Parathyroid adenoma (tissue), 2 donors: ENCODE measurements around the gene ACAD8.

ENCODE experiments used
- H2AFZ ChIP-seq: fragments of 300-600 bp; sonication (generic); one replicate; pipeline ENCODE4 v1.7.0; 2017; ENCODE audit warnings: antibody characterized with exemption, mild to moderate bottlenecking
- H3K27ac ChIP-seq: fragments of 300-600 bp; sonication (generic); one replicate; pipeline ENCODE4 v1.7.0; 2017
- H3K27me3 ChIP-seq: fragments of 300-600 bp; sonication (generic); one replicate; pipeline ENCODE4 v1.7.0; 2017; ENCODE audit warnings: low read length; ENCODE audit not compliant: control insufficient read depth, insufficient read depth
- H3K36me3 ChIP-seq: fragments of 300-600 bp; sonication (generic); one replicate; pipeline ENCODE4 v1.7.0; 2017; ENCODE audit warnings: low read length; ENCODE audit not compliant: control insufficient read depth, insufficient read depth
- H3K4me1 ChIP-seq: fragments of 300-600 bp; sonication (generic); one replicate; pipeline ENCODE4 v1.7.0; 2017; ENCODE audit warnings: control low read depth
- H3K4me2 ChIP-seq: fragments of 300-600 bp; sonication (generic); one replicate; pipeline ENCODE4 v1.7.0; 2017; ENCODE audit warnings: low read length
- H3K4me3 ChIP-seq: fragments of 300-600 bp; sonication (generic); one replicate; pipeline ENCODE4 v1.7.0; 2017; ENCODE audit warnings: low read depth, low read length
- H3K79me2 ChIP-seq: fragments of 300-600 bp; sonication (generic); one replicate; pipeline ENCODE4 v1.7.0; 2017; ENCODE audit warnings: control low read depth
- H3K9ac ChIP-seq: fragments of 300-600 bp; sonication (generic); one replicate; pipeline ENCODE4 v1.7.0; 2017; ENCODE audit warnings: mild to moderate bottlenecking
- H3K9me3 ChIP-seq: fragments of 300-600 bp; sonication (generic); one replicate; pipeline ENCODE4 v1.7.0; 2017; ENCODE audit warnings: low read length; ENCODE audit not compliant: control insufficient read depth
- TF ChIP-seq, protein P1 (sequence below): fragments of 300-600 bp; sonication (generic); IDR thresholded peaks from one replicate; pipeline ENCODE4 v1.7.0; 2017; ENCODE audit warnings: antibody characterized with exemption, mild to moderate bottlenecking
- donor health status: primary hyperparathyroidism.

The ACAD8 gene

GRCh38 chr11:134253188-134253993 lies at the start of gene ACAD8, which contains the start of gene THYN1:
ACAD8 (plus strand) TSS chr11:134253568; CDS start chr11:134253601, 33 bp downstream.
THYN1 (minus strand) TSS chr11:134253352; CDS start chr11:134252882, 470 bp downstream.
- Histone ChIP-seq H3K4me3 (peak within 1 kb of the TSS; percentile 84), H3K9me3 (no peaks in the 10 kb centered on the region), H3K27me3 (no peaks in the 10 kb centered on the region), H3K79me2 (no peaks in the 10 kb centered on the region), H2AFZ (peak within 1 kb of the TSS; percentile 82), H3K9ac (no peak within 1 kb of the TSS), H3K4me1 (peaks cover 6% of the 10 kb centered on the region), H3K4me2 (peak within 1 kb of the TSS; percentile 57), H3K27ac (peak within 1 kb of the TSS; percentile 47), H3K36me3 (no peaks in the 10 kb centered on the region)
- TF ChIP-seq, protein P1, sequence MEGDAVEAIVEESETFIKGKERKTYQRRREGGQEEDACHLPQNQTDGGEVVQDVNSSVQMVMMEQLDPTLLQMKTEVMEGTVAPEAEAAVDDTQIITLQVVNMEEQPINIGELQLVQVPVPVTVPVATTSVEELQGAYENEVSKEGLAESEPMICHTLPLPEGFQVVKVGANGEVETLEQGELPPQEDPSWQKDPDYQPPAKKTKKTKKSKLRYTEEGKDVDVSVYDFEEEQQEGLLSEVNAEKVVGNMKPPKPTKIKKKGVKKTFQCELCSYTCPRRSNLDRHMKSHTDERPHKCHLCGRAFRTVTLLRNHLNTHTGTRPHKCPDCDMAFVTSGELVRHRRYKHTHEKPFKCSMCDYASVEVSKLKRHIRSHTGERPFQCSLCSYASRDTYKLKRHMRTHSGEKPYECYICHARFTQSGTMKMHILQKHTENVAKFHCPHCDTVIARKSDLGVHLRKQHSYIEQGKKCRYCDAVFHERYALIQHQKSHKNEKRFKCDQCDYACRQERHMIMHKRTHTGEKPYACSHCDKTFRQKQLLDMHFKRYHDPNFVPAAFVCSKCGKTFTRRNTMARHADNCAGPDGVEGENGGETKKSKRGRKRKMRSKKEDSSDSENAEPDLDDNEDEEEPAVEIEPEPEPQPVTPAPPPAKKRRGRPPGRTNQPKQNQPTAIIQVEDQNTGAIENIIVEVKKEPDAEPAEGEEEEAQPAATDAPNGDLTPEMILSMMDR: peak; percentile 41

DNA sequence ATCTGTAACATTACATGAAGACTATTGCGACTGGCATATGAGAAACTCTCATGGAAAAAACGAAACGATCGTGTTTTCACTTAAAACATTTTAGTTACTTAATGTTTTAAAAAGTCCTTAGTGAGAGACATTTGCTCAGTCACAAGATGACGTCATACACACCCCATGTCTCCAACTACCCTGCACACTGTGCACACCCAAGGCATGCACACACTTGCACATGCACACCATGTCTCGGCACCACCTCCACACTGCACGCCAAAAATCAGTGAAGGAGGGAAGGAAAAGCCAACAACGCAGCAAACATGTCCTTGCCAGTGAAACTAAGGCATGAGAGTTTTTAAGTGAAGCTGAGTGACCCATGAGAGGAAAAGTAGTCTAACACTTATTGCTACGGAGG lies 47.6 kb upstream of the ACAD8 start:
- Histone ChIP-seq H3K27me3 (no peaks in the 10 kb centered on the region), H3K4me3 (no peak overlapping the region), H3K27ac (no peak overlapping the region), H3K79me2 (no peaks in the 10 kb centered on the region), H3K36me3 (no peaks in the 10 kb centered on the region), H3K4me2 (no peak overlapping the region), H3K9ac (no peak overlapping the region), H3K4me1 (no peaks in the 10 kb centered on the region), H3K9me3 (no peaks in the 10 kb centered on the region), H2AFZ (no peak overlapping the region)
- TF ChIP-seq, protein P1: no peak

DNA sequence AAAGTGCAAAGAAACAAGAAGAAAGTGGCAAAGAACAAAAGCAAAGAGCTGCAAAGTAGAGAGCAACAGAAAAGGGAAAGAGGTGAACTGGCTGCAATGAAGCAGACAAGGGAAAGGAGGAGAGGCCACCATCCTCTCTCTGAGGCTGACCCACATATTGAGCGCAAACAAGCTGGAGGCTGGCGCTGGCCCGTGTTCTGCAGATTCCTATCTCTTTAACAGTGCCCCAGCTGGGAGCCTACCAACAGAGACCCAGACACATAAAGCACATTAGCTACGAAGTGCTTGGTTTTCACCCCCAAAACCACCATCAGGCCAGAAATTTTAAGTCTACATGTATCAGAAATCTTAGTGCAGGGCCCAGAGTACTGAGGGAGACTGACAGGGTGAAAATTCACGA lies 47.2 kb upstream of the ACAD8 start:
- Histone ChIP-seq H3K9me3 (no peaks in the 10 kb centered on the region), H3K27me3 (no peaks in the 10 kb centered on the region), H3K4me1 (no peaks in the 10 kb centered on the region), H3K36me3 (no peaks in the 10 kb centered on the region), H3K27ac (no peak overlapping the region), H3K4me2 (no peak overlapping the region), H2AFZ (no peak overlapping the region), H3K79me2 (no peaks in the 10 kb centered on the region), H3K4me3 (no peak overlapping the region), H3K9ac (no peak overlapping the region)
- TF ChIP-seq, protein P1: no peak

GRCh38 chr11:134207538-134208239 lies 45.7 kb upstream of the ACAD8 start:
- Histone ChIP-seq H3K4me1 (no peaks in the 10 kb centered on the region), H3K9ac (no peak overlapping the region), H3K36me3 (no peaks in the 10 kb centered on the region), H3K27ac (no peak overlapping the region), H3K27me3 (no peaks in the 10 kb centered on the region), H3K4me3 (no peak overlapping the region), H3K4me2 (no peak overlapping the region), H2AFZ (no peak overlapping the region), H3K79me2 (no peaks in the 10 kb centered on the region), H3K9me3 (no peaks in the 10 kb centered on the region)
- TF ChIP-seq, protein P1: peak; percentile 52
